Erythroblast (primary cell): ENCODE results near the gene MYRIP.

Source experiments
- DNase-seq, 2 experiments: peaks; one replicate each; lab custom pipeline; 2025; lab: John Stamatoyannopoulos, UW
- GATA1 ChIP-seq: IDR thresholded peaks from 2 replicates; pipeline ENCODE4 v1.6.1; 2011; ENCODE audit warnings: low read depth, mild to moderate bottlenecking, control low read depth, low read length, moderate library complexity
- POLR2A ChIP-seq: IDR thresholded peaks from 2 replicates; pipeline ENCODE4 v1.6.1; 2011; ENCODE audit warnings: mild to moderate bottlenecking, low read length

The MYRIP gene

DNA sequence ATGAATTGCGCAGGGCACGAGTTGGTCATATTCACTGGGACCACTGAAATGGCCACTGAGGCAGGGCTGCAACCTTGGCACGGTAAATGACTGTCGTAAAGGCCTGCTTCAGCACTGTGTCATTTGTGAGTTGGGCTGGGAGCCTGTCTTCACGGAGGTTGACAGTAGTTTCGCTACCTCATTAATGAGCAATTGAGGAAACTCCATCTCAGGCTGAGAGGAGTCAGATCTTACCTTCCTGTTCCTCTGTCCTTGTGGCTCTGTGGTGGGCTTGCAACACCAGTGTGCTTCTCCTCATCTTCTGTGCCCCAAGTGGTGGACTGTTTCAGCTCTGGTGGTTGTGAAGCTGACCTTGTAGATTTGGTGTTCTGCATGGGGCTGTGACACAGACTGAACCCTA, 420.0 kb downstream of the MYRIP start:
- no peak for TF ChIP-seq POLR2A
- no peak for TF ChIP-seq GATA1

DNA sequence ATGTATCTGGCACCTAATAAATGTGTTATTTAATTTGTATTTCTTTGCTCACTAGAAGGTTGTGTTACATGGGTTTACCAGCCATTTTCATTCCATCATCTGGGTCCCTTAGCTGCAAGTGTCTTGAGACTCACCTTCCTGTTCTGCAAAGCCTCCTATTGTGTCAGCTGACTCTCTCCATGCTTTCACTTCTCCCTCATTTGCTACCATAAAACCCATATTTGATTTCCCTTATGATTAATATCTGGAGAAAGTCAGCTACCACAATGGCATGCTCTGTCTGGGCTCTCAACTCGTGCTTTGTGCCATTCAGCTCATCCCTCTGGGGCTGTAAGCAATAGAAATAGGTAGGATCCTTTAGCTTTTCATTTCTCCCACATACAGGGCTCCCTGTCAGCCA, 420.6 kb downstream of the MYRIP start:
- TF ChIP-seq GATA1 (no peak), POLR2A (no peak)
- DNase-seq: no peak

More for the DNA sequence above, 420.0 kb downstream of the MYRIP start:
- no peak for DNase-seq

DNA sequence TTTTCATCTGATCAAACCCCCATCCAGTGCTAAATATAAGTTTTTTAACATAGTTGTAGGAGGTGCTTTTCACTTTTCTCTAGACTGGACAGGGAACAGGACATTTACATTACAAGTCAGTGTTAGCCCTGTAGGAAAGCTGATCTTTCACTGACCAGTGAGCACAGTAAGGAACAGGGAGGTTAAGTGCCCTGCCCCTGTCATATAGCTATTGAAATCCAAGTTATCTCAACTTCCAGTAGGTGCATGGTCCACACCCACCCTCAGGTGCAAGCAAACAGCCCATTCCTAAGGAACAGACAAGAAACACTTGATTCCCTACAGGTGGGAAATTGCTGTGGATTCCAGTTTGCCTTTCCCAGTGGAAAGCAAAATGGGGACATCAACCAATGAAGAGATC, 421.0 kb downstream of the MYRIP start:
- DNase-seq: no peak
- TF ChIP-seq POLR2A (no peak), GATA1 (no peak)

DNA sequence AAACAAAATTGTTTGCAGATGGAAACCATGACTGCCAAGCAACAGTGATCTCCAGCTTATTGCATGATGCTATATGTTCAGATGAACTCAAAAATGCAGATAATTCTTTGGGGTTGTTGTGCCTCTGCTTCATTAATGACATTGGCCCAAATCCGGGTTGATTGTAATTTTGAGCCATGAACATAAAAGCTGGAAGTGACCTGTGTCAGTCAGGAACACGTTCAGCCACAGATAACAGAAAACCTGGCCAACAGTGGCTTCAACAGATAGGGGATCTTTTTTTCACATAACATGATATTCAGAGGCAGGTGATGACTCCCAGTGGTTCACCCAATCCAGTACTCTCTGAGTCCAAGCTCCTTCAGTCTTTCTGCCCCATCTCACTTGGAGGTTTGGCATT, 423.2 kb downstream of the MYRIP start:
- no peak for DNase-seq
- TF ChIP-seq GATA1: no peak
- no peak for TF ChIP-seq POLR2A

DNA sequence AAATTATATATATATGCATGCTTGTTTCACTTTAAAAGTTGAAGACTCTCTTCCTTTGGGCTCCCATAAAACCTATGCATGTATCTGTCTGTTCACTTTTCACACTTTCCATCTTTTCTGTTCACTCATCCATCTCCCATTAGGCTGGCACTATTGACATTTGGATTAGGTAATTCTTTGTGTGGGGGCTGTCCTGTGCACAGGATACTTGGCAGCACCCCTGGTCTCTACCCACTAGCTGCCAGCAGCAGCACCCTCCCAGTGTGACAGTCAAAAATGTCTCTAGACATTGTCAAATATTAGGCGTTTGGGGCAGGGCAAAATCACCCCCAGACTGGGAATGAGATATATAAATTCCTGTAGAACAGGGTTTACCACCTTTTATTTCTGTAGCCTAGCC, 427.8 kb downstream of the MYRIP start:
- DNase-seq: no peak
- TF ChIP-seq POLR2A: no peak

DNA sequence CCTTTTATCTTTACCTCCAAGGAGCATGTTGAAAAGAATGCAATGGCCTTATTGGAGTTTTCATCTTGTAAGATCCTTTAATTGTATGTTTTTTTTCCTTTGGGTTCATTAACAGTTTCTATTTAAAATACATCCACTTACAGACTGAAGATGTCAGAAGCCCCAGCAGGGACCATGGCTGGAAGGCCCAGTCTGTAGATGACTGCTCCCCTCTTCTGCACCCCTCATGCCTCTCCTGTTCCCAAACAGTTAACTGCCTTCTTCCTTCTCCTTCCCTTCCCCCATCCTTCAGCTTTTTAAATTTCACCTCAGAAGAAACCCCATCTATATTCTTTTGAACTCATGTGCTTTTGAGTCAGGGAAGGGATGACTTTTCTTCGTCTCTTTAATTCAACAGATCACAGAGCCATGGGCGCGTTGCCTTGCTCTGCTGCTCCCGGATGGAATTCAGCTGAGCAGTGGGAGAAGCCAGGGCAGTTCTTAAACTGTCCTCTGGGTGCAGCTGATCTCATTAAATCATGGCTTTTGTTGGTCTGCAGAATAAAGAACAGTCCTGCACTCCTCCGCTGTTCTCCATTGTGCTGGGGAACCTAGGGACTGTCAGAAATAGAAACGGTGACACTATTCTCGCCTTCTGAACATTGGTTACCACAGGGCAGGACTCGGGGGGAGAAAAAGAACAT, 428.6 kb downstream of the MYRIP start:
- no peak for DNase-seq
- TF ChIP-seq GATA1: no peak
- TF ChIP-seq POLR2A: no peak

DNA sequence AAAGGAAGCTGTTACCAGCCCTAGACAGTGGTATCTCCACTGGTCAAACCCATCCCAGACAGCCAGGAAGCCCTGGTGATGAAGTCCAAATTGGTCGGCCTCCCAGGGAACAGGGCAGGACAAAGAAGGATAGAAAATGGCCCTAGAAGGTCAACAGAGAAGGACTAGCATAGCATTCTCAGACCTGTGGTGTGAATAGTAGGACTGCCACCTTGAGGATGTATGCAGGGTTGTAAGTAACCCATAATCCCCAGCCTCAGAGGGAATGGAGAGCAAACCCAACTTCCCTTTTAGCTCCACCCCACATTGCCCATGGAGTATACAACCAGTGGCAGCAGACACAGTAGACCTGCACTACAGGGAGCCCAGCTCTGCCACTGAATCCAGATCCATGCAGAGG, 431.5 kb downstream of the MYRIP start:
- TF ChIP-seq POLR2A: no peak
- no peak for TF ChIP-seq GATA1
- no peak for DNase-seq

DNA sequence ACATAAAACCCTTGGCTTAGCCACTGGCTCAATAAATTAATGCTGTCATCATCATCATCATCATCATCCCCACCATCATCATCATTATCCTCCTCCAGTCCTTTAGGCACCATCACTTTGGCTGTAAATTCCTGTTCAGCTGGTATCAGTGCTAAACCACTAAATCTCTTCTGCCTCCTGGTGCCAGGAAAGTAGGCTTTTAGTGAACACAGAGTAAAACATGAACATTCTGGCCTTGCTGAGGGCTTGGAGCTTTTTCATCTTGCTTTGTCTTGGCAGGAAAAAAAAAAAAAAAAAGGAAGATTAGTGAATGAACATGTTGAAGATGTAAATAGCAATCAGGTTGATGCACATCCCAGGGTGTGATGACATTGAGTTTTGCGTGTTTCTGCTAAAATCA, 432.8 kb downstream of the MYRIP start:
- no peak for DNase-seq
- TF ChIP-seq GATA1 (no peak), POLR2A (no peak)

DNA sequence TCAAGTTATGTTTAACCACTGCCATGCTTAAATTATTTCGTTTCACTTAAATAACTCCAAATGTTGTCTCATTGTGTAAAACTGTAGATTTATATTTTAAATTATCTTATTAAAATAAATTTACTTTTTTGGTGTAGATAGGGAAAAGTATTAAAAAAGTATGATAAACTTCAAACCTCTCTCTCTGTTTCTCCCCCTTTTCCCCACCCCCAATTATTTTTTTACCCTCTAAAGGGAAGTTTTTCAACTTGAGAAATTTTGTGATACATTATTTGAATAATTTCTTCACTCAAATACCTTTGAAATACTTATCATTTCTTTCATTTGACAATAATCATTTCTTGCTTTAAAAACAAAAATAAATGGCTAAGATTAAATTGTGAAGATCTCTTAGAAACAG, 433.2 kb downstream of the MYRIP start:
- no peak for DNase-seq
- TF ChIP-seq GATA1 (no peak), POLR2A (no peak)

DNA sequence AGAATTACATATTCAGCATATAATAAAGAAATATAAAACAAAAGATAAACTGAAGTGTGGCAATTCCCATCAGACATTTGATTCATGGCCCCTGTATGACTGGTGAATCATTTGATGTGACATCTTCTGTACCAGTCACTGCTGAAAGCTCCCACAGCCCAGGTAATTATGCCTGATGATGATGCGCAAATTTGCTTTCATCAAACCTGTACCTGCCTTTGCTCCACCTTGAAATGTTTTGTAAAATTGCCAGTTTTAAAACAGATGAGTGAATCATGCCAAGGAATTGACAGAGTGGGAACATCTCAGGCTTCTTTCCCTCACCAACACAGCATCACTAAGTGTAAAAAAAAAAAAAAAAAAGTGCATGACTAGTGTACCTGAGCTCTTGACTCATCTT, 433.6 kb downstream of the MYRIP start:
- no peak for DNase-seq
- TF ChIP-seq POLR2A (no peak), GATA1 (no peak)

DNA sequence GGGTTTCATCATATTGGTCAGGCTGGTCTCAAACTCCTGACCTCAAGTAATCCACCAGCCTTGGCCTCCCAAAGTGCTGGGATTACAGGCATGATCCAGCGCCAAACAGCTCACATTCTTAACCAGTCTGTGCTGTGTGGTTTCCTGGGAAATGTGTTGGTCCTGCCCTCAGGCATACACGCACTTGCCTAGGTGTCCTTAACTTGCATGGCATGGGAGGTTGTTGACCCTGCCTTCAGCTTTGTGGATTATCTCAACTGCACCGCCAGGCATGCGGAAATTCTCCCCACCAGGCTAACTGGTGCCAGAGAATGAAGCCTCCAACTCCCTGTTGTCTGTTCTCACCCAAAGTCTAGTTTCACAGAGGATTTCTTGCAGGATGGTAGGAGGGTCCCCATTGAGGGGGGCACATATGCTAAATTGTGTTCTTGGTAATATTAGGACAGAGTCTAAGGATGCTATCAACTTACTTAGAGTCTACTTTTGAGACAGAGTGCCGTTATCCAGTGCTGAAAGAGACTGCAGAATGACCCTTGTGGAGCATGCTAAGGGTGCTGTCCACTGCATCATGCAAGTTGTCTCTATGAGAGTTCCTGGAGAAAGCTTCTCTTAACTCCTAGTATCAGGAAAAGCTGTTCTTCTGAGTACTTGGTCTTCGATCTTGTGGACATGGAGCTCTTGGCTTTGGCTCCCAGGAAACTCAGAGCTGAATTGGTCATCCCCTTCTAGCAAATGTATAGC, 438.5 kb downstream of the MYRIP start:
- no peak for DNase-seq
- TF ChIP-seq POLR2A (no peak), GATA1 (no peak)

DNA sequence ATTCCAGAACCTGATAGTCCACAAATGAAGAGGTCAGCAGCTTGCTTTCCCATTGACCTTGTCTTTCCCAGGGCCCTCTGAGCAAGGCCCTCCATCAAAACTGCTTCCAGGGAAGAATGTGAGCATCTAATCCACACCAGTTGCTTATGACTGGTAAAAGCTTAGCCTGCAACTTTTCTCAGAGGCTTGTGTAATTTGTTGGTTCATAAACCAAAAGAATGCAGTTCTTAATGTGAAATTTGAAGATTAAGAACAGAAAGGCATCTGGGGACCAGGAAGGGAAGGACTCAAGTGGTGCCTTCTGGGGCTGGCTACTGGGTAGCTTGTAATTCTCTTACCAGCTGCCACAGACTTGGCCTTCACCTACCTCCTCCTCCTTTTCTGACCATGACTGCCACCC, 439.2 kb downstream of the MYRIP start:
- TF ChIP-seq POLR2A (no peak), GATA1 (no peak)
- no peak for DNase-seq

DNA sequence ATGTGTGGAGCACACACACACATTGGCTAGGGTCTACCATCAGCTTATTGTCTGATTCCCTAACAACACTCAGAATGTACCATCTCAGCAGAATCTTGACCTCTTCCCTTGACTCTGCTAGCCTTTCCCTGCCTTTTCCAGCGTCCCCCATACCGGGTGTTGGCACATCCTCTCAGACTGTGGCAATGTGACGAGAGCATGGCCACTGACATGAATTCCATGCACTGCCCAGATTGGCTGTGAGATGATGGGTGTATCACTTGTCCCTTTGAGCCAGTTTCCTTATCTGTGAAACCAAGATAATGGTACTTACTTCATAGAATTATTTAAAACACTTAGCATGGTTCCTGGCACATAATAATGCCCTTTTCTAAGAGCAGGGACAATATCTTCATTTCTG, 439.8 kb downstream of the MYRIP start:
- no peak for TF ChIP-seq POLR2A
- TF ChIP-seq GATA1: no peak
- no peak for DNase-seq

DNA sequence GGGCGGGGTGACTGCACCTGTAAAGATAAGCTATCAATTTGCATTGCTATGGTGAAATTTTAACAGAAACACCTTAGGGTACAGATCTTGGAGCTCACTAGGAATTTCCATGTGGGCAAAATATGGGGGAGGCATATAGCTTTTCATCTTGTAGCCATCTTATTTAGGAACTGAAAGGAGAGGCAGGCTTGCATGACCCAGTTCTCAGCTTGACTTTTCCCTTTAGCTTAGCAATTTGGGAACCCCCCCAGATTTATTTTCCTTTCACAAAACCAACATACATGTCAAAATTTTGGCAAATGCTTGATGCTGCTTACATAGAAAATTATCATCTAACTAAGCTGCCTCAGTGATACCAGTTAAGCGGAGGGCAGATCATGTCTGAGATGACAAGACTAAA, 445.1 kb downstream of the MYRIP start:
- no peak for TF ChIP-seq GATA1
- no peak for TF ChIP-seq POLR2A

DNA sequence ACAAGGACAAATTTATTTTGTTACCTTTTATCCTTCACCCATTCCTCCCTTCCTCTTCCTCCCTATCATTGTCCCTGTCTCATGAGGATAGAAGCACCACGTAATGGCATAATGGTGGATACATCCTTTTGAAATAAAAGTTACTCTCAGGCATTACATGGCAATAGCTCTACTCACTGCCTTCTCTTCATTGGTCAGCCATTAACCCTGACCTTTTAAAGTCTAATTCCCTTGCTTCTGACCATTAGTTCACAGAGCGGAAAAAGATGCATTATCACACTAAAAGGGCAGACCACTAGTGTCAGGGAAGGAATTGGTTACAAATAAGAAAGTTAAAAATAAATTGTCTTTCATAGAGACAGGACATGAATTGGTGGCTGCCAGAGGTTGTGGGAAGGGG, 445.5 kb downstream of the MYRIP start:
- no peak for TF ChIP-seq GATA1
- TF ChIP-seq POLR2A: no peak

More for the DNA sequence above, 445.1 kb downstream of the MYRIP start:
- no peak for DNase-seq

DNA sequence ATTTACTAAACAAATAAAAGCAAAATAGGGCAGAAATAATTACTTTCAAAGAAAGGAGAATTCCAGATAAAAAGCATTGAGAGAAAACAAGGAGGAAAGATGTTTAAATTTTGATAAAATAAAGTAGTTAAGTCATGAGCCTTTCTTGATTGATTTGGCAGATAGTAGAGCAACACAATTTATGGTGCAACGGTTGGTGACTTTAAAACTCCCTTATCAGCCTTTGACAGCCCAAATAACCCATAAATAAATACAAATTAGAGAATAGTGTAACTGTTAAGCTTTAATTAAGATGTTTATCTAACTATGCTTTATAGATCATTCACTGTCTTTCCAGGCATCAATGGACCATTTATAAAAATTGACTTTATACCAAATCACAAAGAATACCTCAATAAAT, 446.1 kb downstream of the MYRIP start:
- TF ChIP-seq POLR2A (no peak), GATA1 (no peak)
- peak in 1 of 2 experiments; percentile 24 for DNase-seq

More for the DNA sequence above, 445.5 kb downstream of the MYRIP start:
- no peak for DNase-seq
